HG03175 (cell line): ENCODE results near the gene MET.
A peak's percentile ranks its signal among the peaks of the same experiment; 100 is the strongest.
"Not testable (repeated sequence)": the region's sequence is repeated elsewhere in the genome, so short reads cannot be mapped to it uniquely, and the experiment has no call there.

Experiments
- ATAC-seq: cut with Tn5 transposase; IDR thresholded peaks from one replicate; pipeline ENCODE4 v1.9.1; 2021; ENCODE audit warnings: mild to moderate bottlenecking, moderate library complexity; ENCODE audit not compliant: unreplicated experiment

The MET gene

GRCh38 chr7:116671681-116672595, at the start of gene MET:
MET (plus strand) TSS chr7:116672196; CDS start chr7:116699085, 26,889 bp downstream.
- peak; percentile 88 for ATAC-seq

- no peak for ATAC-seq
Observed at GRCh38 chr7:116626886-116627285, 45.1 kb upstream of the MET start.

GRCh38 chr7:116629051-116629463, 42.9 kb upstream of the MET start:
- ATAC-seq: no peak

- peak; percentile 98 for ATAC-seq
Observed at GRCh38 chr7:116630357-116630756, 41.6 kb upstream of the MET start.

- peak; percentile 37 for ATAC-seq
Observed at GRCh38 chr7:116630932-116631671, 40.9 kb upstream of the MET start.

- no peak for ATAC-seq
Observed at GRCh38 chr7:116631676-116632075, 40.3 kb upstream of the MET start.

- ATAC-seq: no peak
Observed at GRCh38 chr7:116632384-116632783, 39.6 kb upstream of the MET start.

GRCh38 chr7:116633131-116633988, 38.6 kb upstream of the MET start:
- ATAC-seq: no peak

GRCh38 chr7:116636997-116637396, 35.0 kb upstream of the MET start:
- no peak for ATAC-seq

- not testable (repeated sequence) for ATAC-seq
Observed at GRCh38 chr7:116638592-116638991, 33.4 kb upstream of the MET start.

GRCh38 chr7:116641551-116642153, 30.3 kb upstream of the MET start:
- ATAC-seq: no peak

- ATAC-seq: not testable (repeated sequence)
Observed at GRCh38 chr7:116643148-116643547, 28.8 kb upstream of the MET start.

GRCh38 chr7:116644628-116645027, 27.4 kb upstream of the MET start:
- ATAC-seq: no peak

- no peak for ATAC-seq
Observed at GRCh38 chr7:116647290-116647689, 24.7 kb upstream of the MET start.

- ATAC-seq: no peak
Observed at GRCh38 chr7:116647861-116648260, 24.1 kb upstream of the MET start.

GRCh38 chr7:116650436-116650835, 21.6 kb upstream of the MET start:
- no peak for ATAC-seq

- no peak for ATAC-seq
Observed at GRCh38 chr7:116652793-116653192, 19.2 kb upstream of the MET start.

GRCh38 chr7:116653204-116653603, 18.8 kb upstream of the MET start:
- no peak for ATAC-seq

- ATAC-seq: no peak
Observed at GRCh38 chr7:116653646-116654045, 18.4 kb upstream of the MET start.

GRCh38 chr7:116659248-116659647, 12.7 kb upstream of the MET start:
- not testable (repeated sequence) for ATAC-seq

GRCh38 chr7:116661865-116662264, 10.1 kb upstream of the MET start:
- ATAC-seq: no peak
